Caco-2 (cell line): ENCODE measurements around the gene ADGRV1. TPM values are rescaled to one million over a fixed set of nuclear protein-coding genes. Genes with fewer than 3 reads are reported as not detected.

Source experiments
- BruUV-seq: library from RNA; stranded (reverse); fragments of 400-500 nt; replicated peaks from 2 replicates; lab custom pipeline; 2021; lab: Mats Ljungman, UMichigan
- CTCF ChIA-PET: fragments of 300-600 bp; sonication (Branson Sonifier 250); formaldehyde crosslinking; loops from one replicate; lab custom pipeline; 2022; ENCODE audit warnings: antibody characterized with exemption; lab: Charles Lee
- POLR2A ChIA-PET: fragments of 300-600 bp; sonication (Branson Sonifier 250); formaldehyde crosslinking; loops from one replicate; lab custom pipeline; 2022; ENCODE audit warnings: antibody characterized with exemption; lab: Charles Lee
- DNase-seq, 2 experiments: peaks; one replicate each; pipeline versions ENCODE4 v3.0.0 to v3.0.0-alpha.2; 2020 to 2022
- H3K27me3 ChIP-seq: replicated peaks from 2 replicates; pipeline ENCODE4 v1.6.0; 2011; ENCODE audit warnings: low read length; ENCODE audit not compliant: control insufficient read depth, insufficient read depth
- H3K36me3 ChIP-seq: 2 replicates; pipeline ENCODE4 v1.5.1; 2011; ENCODE audit warnings: low read length; ENCODE audit not compliant: control insufficient read depth, insufficient read depth
- H3K4me1 ChIP-seq: fragments of 250-450 bp; sonication (Bioruptor Pico); 2 replicates; pipeline ENCODE4 v1.5.1; 2020; ENCODE audit warnings: mild to moderate bottlenecking
- H3K4me3 ChIP-seq: 2 replicates; pipeline ENCODE4 v1.5.1; 2011; ENCODE audit warnings: low read depth, mild to moderate bottlenecking, control low read depth, low read length
- H3K9me3 ChIP-seq: fragments of 250-450 bp; sonication (Bioruptor Pico); 2 replicates; pipeline ENCODE4 v1.5.1; 2020; ENCODE audit warnings: mild to moderate bottlenecking, moderate library complexity
- H3K27ac Mint-ChIP-seq: one replicate; pipeline ENCODE4 v1.8.0; 2022; ENCODE audit warnings: mixed read lengths; ENCODE audit not compliant: unreplicated experiment
- H3K27me3 Mint-ChIP-seq: one replicate; pipeline ENCODE4 v1.8.0; 2022; ENCODE audit warnings: mixed read lengths; ENCODE audit not compliant: insufficient read depth, unreplicated experiment
- H3K36me3 Mint-ChIP-seq: one replicate; pipeline ENCODE4 v1.8.0; 2022; ENCODE audit warnings: mild to moderate bottlenecking, mixed read lengths; ENCODE audit not compliant: insufficient read depth, unreplicated experiment
- H3K4me1 Mint-ChIP-seq: one replicate; pipeline ENCODE4 v1.8.0; 2022; ENCODE audit warnings: low read depth, mixed read lengths; ENCODE audit not compliant: unreplicated experiment
- H3K4me3 Mint-ChIP-seq: one replicate; pipeline ENCODE4 v1.8.0; 2022; ENCODE audit warnings: mild to moderate bottlenecking, moderate library complexity, mixed read lengths; ENCODE audit not compliant: unreplicated experiment
- H3K9me3 Mint-ChIP-seq: one replicate; pipeline ENCODE4 v1.8.0; 2022; ENCODE audit warnings: mixed read lengths; ENCODE audit not compliant: unreplicated experiment
- intact Hi-C: fragments of 100-400 bp; cut with micrococcal nuclease; formaldehyde crosslinking; loops from one replicate; pipeline ENCODE4 v1.10.0; 2022; ENCODE audit not compliant: unreplicated experiment
- total RNA-seq: library from RNA; stranded (reverse); gene quantifications from 2 replicates; pipeline ENCODE4 v1.2.3, GENCODE V29; 2022
- TF ChIP-seq, protein P1 (sequence below), 2 experiments: fragments of 200-600 bp in 1 of 2; IDR thresholded peaks; 1 replicate in 1 of 2; 2 replicates in 1 of 2; pipeline versions ENCODE4 v1.5.1 to v1.8.0; 2011 to 2022; ENCODE audit warnings: antibody characterized with exemption in 1 of 2, control low read depth in 1 of 2, inconsistent platforms in 1 of 2, low read depth in 1 of 2, low read length in 1 of 2, mild to moderate bottlenecking in 1 of 2, moderate library complexity in 1 of 2; ENCODE audit not compliant: insufficient read depth in 1 of 2, severe bottlenecking in 1 of 2, unreplicated experiment in 1 of 2

Gene ADGRV1
- total RNA-seq, 1 experiment from 2014 or later: 23.2 TPM

DNA sequence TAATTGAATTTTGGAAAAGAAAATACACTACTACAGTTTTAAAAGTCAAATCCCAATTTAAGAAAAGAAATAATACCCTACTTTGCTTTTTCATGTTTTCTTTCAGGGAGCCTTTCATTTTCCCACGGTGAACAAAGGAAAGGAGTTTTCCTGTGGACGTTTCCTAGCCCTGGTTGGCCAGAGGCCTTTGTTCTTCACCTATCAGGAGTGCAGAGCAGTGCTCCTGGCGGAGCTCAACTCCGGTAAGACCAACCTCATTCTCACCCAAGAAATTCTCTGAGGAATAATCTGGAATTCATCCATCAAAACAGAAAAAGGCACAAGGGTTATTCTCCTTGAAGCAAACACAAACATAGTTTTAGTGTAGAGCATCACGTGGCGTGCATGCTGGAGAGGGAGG lies 248.9 kb downstream of the ADGRV1 start:
- CTCF ChIA-PET: no interaction called here
- no peak for DNase-seq
- H3K4me3 ChIP-seq: no peak overlapping the region
- no peaks in the 10 kb centered on the region for H3K36me3 Mint-ChIP-seq
- no peaks in the 10 kb centered on the region for H3K4me1 Mint-ChIP-seq
- intact Hi-C loops: no loop called here
- H3K4me3 Mint-ChIP-seq: no peak overlapping the region
- no peaks in the 10 kb centered on the region for H3K27me3 Mint-ChIP-seq
- H3K9me3 Mint-ChIP-seq: no peaks in the 10 kb centered on the region
- H3K4me1 ChIP-seq: no peaks in the 10 kb centered on the region
- no peaks in the 10 kb centered on the region for H3K36me3 ChIP-seq
- BruUV-seq: no TSS peak
- no peak overlapping the region for H3K27ac Mint-ChIP-seq
- TF ChIP-seq, protein P1, sequence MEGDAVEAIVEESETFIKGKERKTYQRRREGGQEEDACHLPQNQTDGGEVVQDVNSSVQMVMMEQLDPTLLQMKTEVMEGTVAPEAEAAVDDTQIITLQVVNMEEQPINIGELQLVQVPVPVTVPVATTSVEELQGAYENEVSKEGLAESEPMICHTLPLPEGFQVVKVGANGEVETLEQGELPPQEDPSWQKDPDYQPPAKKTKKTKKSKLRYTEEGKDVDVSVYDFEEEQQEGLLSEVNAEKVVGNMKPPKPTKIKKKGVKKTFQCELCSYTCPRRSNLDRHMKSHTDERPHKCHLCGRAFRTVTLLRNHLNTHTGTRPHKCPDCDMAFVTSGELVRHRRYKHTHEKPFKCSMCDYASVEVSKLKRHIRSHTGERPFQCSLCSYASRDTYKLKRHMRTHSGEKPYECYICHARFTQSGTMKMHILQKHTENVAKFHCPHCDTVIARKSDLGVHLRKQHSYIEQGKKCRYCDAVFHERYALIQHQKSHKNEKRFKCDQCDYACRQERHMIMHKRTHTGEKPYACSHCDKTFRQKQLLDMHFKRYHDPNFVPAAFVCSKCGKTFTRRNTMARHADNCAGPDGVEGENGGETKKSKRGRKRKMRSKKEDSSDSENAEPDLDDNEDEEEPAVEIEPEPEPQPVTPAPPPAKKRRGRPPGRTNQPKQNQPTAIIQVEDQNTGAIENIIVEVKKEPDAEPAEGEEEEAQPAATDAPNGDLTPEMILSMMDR (IDR thresholded peaks at IDR 0.05; ENCODE audit: insufficient read depth in 1 of 2, low read depth in 1 of 2, low read length in 1 of 2, severe bottlenecking in 1 of 2, unreplicated experiment in 1 of 2): no peak
- H3K27me3 ChIP-seq: no peaks in the 10 kb centered on the region
- POLR2A ChIA-PET: no interaction called here
- H3K9me3 ChIP-seq: no peaks in the 10 kb centered on the region

DNA sequence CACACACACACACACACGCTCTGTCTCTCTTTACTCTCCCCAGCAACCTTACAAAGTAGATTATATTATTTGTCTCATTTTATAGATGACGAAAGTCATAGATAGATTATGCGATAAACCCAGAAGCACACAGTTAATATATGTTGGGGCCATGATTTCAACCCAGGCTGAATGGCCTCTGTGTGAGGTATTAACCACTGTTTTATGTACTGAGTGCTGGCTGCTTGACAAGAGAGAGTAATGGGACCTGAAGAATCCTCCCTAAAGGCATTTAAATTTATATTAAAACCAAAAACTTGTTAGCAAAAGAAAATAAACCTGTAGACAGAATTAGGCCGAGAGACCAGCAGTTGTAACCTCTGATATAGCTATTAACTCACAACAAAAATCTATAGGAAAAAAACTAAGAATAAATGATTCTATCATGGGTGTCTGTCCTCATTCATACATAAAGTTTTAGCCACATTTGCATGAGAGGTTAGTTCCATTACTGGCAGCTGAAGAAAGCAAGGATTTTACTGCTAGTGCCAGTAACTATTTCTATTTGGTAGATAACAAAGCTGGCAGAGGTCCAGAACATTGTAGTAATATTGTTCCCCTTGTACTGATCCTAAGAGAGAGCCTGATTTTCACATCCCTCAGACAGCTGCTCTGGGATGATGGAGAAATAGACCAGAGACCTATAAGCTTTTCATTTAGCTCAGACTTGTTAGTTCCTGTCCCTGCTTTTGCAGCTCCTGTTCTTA lies 250.9 kb downstream of the ADGRV1 start:
- POLR2A ChIA-PET: no interaction called here
- Histone ChIP-seq H3K27me3 (no peaks in the 10 kb centered on the region), H3K9me3 (no peaks in the 10 kb centered on the region), H3K4me1 (no peaks in the 10 kb centered on the region), H3K36me3 (no peaks in the 10 kb centered on the region), H3K4me3 (no peak overlapping the region)
- Mint-ChIP-seq H3K9me3 (no peaks in the 10 kb centered on the region), H3K4me1 (no peaks in the 10 kb centered on the region), H3K27me3 (no peaks in the 10 kb centered on the region), H3K27ac (no peak overlapping the region), H3K36me3 (no peaks in the 10 kb centered on the region), H3K4me3 (no peak overlapping the region)
- BruUV-seq: no TSS peak
- DNase-seq: no peak
- intact Hi-C loops: no loop called here
- CTCF ChIA-PET: no interaction called here
- TF ChIP-seq, protein P1 (IDR thresholded peaks at IDR 0.05; ENCODE audit: insufficient read depth in 1 of 2, low read depth in 1 of 2, low read length in 1 of 2, severe bottlenecking in 1 of 2, unreplicated experiment in 1 of 2): no peak

DNA sequence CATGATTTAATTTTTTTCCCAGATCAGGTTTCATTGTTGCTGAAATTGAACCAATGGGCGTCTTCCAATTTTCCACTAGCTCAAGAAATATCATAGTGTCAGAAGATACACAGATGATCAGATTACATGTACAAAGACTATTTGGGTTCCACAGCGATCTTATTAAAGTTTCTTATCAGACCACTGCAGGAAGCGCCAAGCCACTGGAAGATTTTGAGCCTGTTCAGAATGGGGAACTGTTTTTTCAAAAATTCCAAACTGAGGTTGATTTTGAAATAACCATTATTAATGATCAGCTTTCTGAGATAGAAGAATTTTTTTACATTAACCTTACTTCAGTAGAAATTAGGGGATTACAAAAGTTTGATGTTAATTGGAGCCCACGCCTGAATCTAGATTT lies 251.6 kb downstream of the ADGRV1 start:
- no peak overlapping the region for H3K4me3 Mint-ChIP-seq
- H3K27me3 Mint-ChIP-seq: no peaks in the 10 kb centered on the region
- POLR2A ChIA-PET: no interaction called here
- H3K9me3 ChIP-seq: no peaks in the 10 kb centered on the region
- H3K36me3 Mint-ChIP-seq: no peaks in the 10 kb centered on the region
- BruUV-seq: no TSS peak
- no peak for DNase-seq
- no peaks in the 10 kb centered on the region for H3K4me1 Mint-ChIP-seq
- no peaks in the 10 kb centered on the region for H3K4me1 ChIP-seq
- TF ChIP-seq, protein P1 (IDR thresholded peaks at IDR 0.05; ENCODE audit: insufficient read depth in 1 of 2, low read depth in 1 of 2, low read length in 1 of 2, severe bottlenecking in 1 of 2, unreplicated experiment in 1 of 2): no peak
- H3K36me3 ChIP-seq: no peaks in the 10 kb centered on the region
- CTCF ChIA-PET: no interaction called here
- H3K27ac Mint-ChIP-seq: no peak overlapping the region
- no peaks in the 10 kb centered on the region for H3K27me3 ChIP-seq
- no peaks in the 10 kb centered on the region for H3K9me3 Mint-ChIP-seq
- no peak overlapping the region for H3K4me3 ChIP-seq
- intact Hi-C loops: no loop called here
